Neural progenitor cell (in vitro differentiated cells): ENCODE results near the gene HRH2. TPM values are rescaled to one million over a fixed set of nuclear protein-coding genes. Genes with fewer than 3 reads are reported as not detected.

Experiments used
- DNase-seq: peaks from one replicate; pipeline ENCODE4 v3.0.0-alpha.2; 2016; ENCODE audit warnings: low spot score
- H2AFZ ChIP-seq: fragments of 200-600 bp; sonication (generic); replicated peaks from 2 replicates; pipeline ENCODE4 v1.6.1; 2016; ENCODE audit warnings: antibody characterized with exemption
- H3F3A ChIP-seq: fragments of 200-600 bp; sonication (generic); 2 replicates; pipeline ENCODE4 v1.6.1; 2016; ENCODE audit warnings: antibody characterized with exemption, low read depth
- H3K27ac ChIP-seq: fragments of 200-600 bp; sonication (generic); 2 replicates; pipeline ENCODE4 v1.5.1; 2016; ENCODE audit warnings: mild to moderate bottlenecking
- H3K27me3 ChIP-seq: fragments of 200-600 bp; sonication (generic); 2 replicates; pipeline ENCODE4 v1.6.1; 2016; ENCODE audit warnings: mild to moderate bottlenecking, moderate library complexity
- H3K36me3 ChIP-seq: fragments of 200-600 bp; sonication (generic); 2 replicates; pipeline ENCODE4 v1.5.1; 2016
- H3K4me1 ChIP-seq: fragments of 200-600 bp; sonication (generic); 2 replicates; pipeline ENCODE4 v1.6.1; 2016; ENCODE audit warnings: mixed run types
- H3K4me2 ChIP-seq: fragments of 200-600 bp; sonication (generic); 2 replicates; pipeline ENCODE4 v1.6.1; 2016
- H3K4me3 ChIP-seq: fragments of 200-600 bp; sonication (generic); 2 replicates; pipeline ENCODE4 v1.5.1; 2016
- H3K79me2 ChIP-seq: fragments of 200-600 bp; sonication (generic); 2 replicates; pipeline ENCODE4 v1.6.1; 2016; ENCODE audit warnings: low read depth
- H3K9ac ChIP-seq: fragments of 200-600 bp; sonication (generic); 2 replicates; pipeline ENCODE4 v1.6.1; 2016
- H3K9me3 ChIP-seq: fragments of 200-600 bp; sonication (generic); 2 replicates; pipeline ENCODE4 v1.5.1; 2016; ENCODE audit warnings: low read depth
- H4K20me1 ChIP-seq: fragments of 200-600 bp; sonication (generic); 2 replicates; pipeline ENCODE4 v1.6.1; 2016; ENCODE audit warnings: low read depth
- H3K27ac Mint-ChIP-seq: 3 replicates; pipeline ENCODE4 v1.8.0; 2021; ENCODE audit warnings: mixed read lengths
- H3K27me3 Mint-ChIP-seq: 2 replicates; pipeline ENCODE4 v1.8.0; 2022; ENCODE audit warnings: low read depth, mild to moderate bottlenecking, inconsistent platforms, moderate library complexity, mixed read lengths; ENCODE audit not compliant: insufficient read depth
- H3K36me3 Mint-ChIP-seq: 3 replicates; pipeline ENCODE4 v1.8.0; 2021; ENCODE audit warnings: mixed read lengths
- H3K4me1 Mint-ChIP-seq: 3 replicates; pipeline ENCODE4 v1.8.0; 2021; ENCODE audit warnings: mixed read lengths
- H3K4me3 Mint-ChIP-seq: 3 replicates; pipeline ENCODE4 v1.8.0; 2021; ENCODE audit warnings: mild to moderate bottlenecking, moderate library complexity, mixed read lengths
- H3K9me3 Mint-ChIP-seq: 3 replicates; pipeline ENCODE4 v1.8.0; 2020; ENCODE audit warnings: mixed read lengths
- CTCF ChIP-seq: fragments of 200-600 bp; sonication (generic); IDR thresholded peaks from 2 replicates; pipeline ENCODE4 v1.5.1; 2017; ENCODE audit warnings: antibody characterized with exemption, mild to moderate bottlenecking
- EZH2 ChIP-seq: fragments of 200-600 bp; sonication (generic); IDR thresholded peaks from 2 replicates; pipeline ENCODE4 v1.6.1; 2017; ENCODE audit warnings: antibody characterized with exemption, mild to moderate bottlenecking, moderate library complexity
- EZH2phosphoT487 ChIP-seq: fragments of 200-600 bp; sonication (generic); IDR thresholded peaks from 2 replicates; pipeline ENCODE4 v1.6.1; 2017; ENCODE audit warnings: antibody characterized with exemption
- total RNA-seq: library from RNA; depleted of rRNA; stranded (reverse); fragments of >200 nt; gene quantifications from 2 replicates; pipeline ENCODE4 v1.2.3, GENCODE V29; 2015; ENCODE audit warnings: low replicate concordance

Gene HRH2
- total RNA-seq, 1 donor from 2014 or later, result not detected

- H2AFZ ChIP-seq, result no peak overlapping the region
- H4K20me1 ChIP-seq, result no peaks in the 10 kb centered on the region
- no peaks in the 10 kb centered on the region for H3K79me2 ChIP-seq
- no peak overlapping the region for H3K4me3 Mint-ChIP-seq
- H3K9ac ChIP-seq, result no peak overlapping the region
- no peaks in the 10 kb centered on the region for H3K27me3 ChIP-seq
- H3K27me3 Mint-ChIP-seq, result peaks cover 11% of the 10 kb centered on the region
- no peaks in the 10 kb centered on the region for H3K36me3 Mint-ChIP-seq
- TF ChIP-seq EZH2, result no peak
- no peak for TF ChIP-seq EZH2phosphoT487
- TF ChIP-seq CTCF, result no peak
- H3K36me3 ChIP-seq, result no peaks in the 10 kb centered on the region
- H3K4me1 ChIP-seq, result peaks cover 6% of the 10 kb centered on the region
- DNase-seq, result no peak
- no peaks in the 10 kb centered on the region for H3F3A ChIP-seq
- no peaks in the 10 kb centered on the region for H3K9me3 ChIP-seq
- no peak overlapping the region for H3K27ac Mint-ChIP-seq
- H3K4me2 ChIP-seq, result no peak overlapping the region
- H3K27ac ChIP-seq, result no peak overlapping the region
- no peaks in the 10 kb centered on the region for H3K9me3 Mint-ChIP-seq
- H3K4me3 ChIP-seq, result no peak overlapping the region
- H3K4me1 Mint-ChIP-seq, result peaks cover 43% of the 10 kb centered on the region
Observed at GRCh38 chr5:175691761-175692160, 33.9 kb downstream of the HRH2 start.

GRCh38 chr5:175692235-175692995 lies 34.5 kb downstream of the HRH2 start:
- no peak overlapping the region for H3K4me2 ChIP-seq
- H3K36me3 ChIP-seq, result no peaks in the 10 kb centered on the region
- H4K20me1 ChIP-seq, result no peaks in the 10 kb centered on the region
- peaks cover 6% of the 10 kb centered on the region for H3K4me1 ChIP-seq
- no peaks in the 10 kb centered on the region for H3K9me3 ChIP-seq
- Mint-ChIP-seq H3K4me3 (no peak overlapping the region), H3K9me3 (no peaks in the 10 kb centered on the region), H3K27me3 (peaks cover 11% of the 10 kb centered on the region), H3K27ac (no peak overlapping the region), H3K36me3 (no peaks in the 10 kb centered on the region), H3K4me1 (peaks cover 44% of the 10 kb centered on the region)
- no peak for DNase-seq
- no peaks in the 10 kb centered on the region for H3K79me2 ChIP-seq
- H3F3A ChIP-seq, result no peaks in the 10 kb centered on the region
- H3K4me3 ChIP-seq, result no peak overlapping the region
- no peak for TF ChIP-seq EZH2
- TF ChIP-seq EZH2phosphoT487, result no peak
- no peak for TF ChIP-seq CTCF
- no peak overlapping the region for H2AFZ ChIP-seq
- H3K27me3 ChIP-seq, result no peaks in the 10 kb centered on the region
- no peak overlapping the region for H3K27ac ChIP-seq
- H3K9ac ChIP-seq, result no peak overlapping the region

- Histone ChIP-seq H3K79me2 (no peaks in the 10 kb centered on the region), H3K4me1 (peaks cover 6% of the 10 kb centered on the region), H3K4me2 (no peak overlapping the region), H3K9me3 (no peaks in the 10 kb centered on the region), H3K4me3 (no peak overlapping the region), H3K27me3 (no peaks in the 10 kb centered on the region), H2AFZ (no peak overlapping the region), H3K9ac (no peak overlapping the region), H3K27ac (no peak overlapping the region), H4K20me1 (no peaks in the 10 kb centered on the region), H3K36me3 (no peaks in the 10 kb centered on the region), H3F3A (no peaks in the 10 kb centered on the region)
- peaks cover 49% of the 10 kb centered on the region for H3K4me1 Mint-ChIP-seq
- H3K9me3 Mint-ChIP-seq, result no peaks in the 10 kb centered on the region
- no peaks in the 10 kb centered on the region for H3K36me3 Mint-ChIP-seq
- DNase-seq, result no peak
- TF ChIP-seq EZH2phosphoT487, result no peak
- H3K27ac Mint-ChIP-seq, result peak overlapping the region; percentile 92
- no peak overlapping the region for H3K4me3 Mint-ChIP-seq
- peaks cover 11% of the 10 kb centered on the region for H3K27me3 Mint-ChIP-seq
Observed at GRCh38 chr5:175692996-175693710, 35.3 kb downstream of the HRH2 start.

GRCh38 chr5:175693741-175694140 lies 35.9 kb downstream of the HRH2 start:
- Mint-ChIP-seq H3K9me3 (no peaks in the 10 kb centered on the region), H3K4me3 (no peak overlapping the region), H3K27me3 (peaks cover 11% of the 10 kb centered on the region), H3K36me3 (no peaks in the 10 kb centered on the region), H3K4me1 (peaks cover 51% of the 10 kb centered on the region), H3K27ac (peak overlapping the region; percentile 92)
- Histone ChIP-seq H3K4me2 (no peak overlapping the region), H4K20me1 (no peaks in the 10 kb centered on the region), H3F3A (no peaks in the 10 kb centered on the region), H3K4me1 (peaks cover 6% of the 10 kb centered on the region), H3K4me3 (no peak overlapping the region), H3K36me3 (no peaks in the 10 kb centered on the region), H3K9ac (no peak overlapping the region), H3K9me3 (no peaks in the 10 kb centered on the region), H3K79me2 (no peaks in the 10 kb centered on the region), H3K27me3 (no peaks in the 10 kb centered on the region), H2AFZ (no peak overlapping the region), H3K27ac (no peak overlapping the region)
- TF ChIP-seq EZH2phosphoT487 (no peak), CTCF (no peak), EZH2 (no peak)
- no peak for DNase-seq
